Stimulated activated CD4-positive, alpha-beta T cell treated with anti-CD3 and anti-CD28 coated beads, Interleukin-2, amount 100 ng/mL, for 24 hours (primary cell): ENCODE measurements around the gene EID3.
"Not testable (repeated sequence)": the region's sequence is repeated elsewhere in the genome, so short reads cannot be mapped to it uniquely, and the experiment has no call there.

Source experiments
- DNase-seq, 2 donors: peaks; one replicate each; pipeline ENCODE4 v3.0.0-alpha.2; 2020

EID3 gene

DNA sequence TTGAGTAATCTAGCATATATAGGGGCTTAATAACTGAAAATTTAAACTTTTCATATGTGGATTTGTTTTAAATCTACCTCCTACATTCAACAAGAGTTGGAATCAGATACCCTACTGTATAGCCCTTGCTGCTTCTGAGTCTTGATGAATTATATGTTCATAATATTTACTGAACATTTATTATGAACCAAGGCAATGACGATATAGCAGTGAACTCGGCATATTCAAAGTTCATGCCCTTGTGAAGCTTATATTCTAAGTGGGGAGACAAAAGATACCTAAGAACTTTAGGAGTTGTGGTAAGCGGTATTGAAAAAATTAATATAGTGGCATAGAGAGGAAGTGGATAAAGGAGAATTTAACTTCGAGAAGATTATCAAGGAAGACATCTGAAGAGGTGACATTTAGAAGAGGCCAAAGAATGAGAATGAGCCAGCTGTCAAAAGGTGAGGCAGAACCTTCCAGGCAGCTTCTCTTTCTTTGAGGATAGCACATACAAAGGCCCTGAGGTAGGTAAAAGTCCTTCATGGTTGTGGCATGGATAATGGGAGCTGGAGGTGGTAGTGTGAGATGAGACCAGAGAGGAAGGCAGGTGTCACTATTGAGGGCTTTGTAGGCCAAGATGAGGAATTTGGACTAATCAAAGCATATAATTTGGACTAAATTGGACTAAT, 10.2 kb downstream of the EID3 start:
- no peak for DNase-seq

DNA sequence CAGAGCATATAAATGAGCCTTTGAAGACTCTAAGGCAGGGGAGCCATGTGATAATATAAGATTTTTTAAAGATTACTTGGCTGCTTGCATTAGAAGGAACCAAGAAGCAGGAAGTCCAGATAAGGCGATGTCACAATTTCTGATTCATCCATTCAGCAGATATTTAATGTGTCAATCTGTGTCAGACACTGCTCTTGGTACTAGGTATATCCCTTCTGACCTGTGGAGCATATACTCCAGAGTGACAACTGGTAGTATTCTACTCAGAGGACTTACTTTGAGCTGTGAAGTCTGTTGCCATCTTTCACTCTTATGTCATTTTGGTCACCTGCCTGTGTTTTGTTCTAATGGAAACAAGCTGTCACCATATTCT, 10.7 kb downstream of the EID3 start:
- no peak for DNase-seq

DNA sequence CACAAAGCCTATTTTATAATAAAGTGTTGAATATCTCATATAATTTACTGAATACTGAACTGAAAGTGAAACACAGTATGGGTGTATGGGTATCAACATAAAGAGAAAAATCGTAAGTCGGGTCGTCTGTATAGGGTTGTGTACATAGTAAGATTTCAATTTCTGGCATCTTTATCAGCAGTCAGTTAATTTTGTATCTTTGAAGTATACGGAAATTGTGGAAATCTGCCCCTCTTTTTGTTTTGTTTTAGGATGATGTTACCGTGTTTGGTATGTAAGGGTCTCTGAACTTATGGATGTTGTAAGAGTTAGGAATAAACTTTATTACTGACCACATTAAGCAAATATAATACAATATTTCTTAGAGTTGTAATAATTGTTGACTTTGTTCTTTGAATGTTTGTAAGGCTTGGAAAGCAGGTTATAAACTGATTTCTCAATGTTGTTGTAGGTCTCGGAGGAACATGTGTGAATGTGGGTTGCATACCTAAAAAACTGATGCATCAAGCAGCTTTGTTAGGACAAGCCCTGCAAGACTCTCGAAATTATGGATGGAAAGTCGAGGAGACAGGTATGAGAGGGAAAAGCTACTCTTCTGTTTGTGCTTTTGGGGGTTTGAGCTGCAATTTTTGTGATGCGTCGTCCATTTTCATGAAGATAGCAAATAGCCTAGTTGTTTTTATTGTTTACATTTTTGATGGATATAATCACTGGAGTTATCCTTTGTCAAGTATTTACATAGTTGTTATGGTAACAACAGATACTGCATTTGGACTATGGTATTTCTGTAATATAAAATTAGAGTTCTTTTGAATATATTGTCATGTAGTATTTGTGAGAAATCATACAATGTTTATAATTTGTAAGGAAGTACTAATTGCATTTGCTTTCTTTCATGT, 12.0 kb downstream of the EID3 start:
- no peak for DNase-seq

DNA sequence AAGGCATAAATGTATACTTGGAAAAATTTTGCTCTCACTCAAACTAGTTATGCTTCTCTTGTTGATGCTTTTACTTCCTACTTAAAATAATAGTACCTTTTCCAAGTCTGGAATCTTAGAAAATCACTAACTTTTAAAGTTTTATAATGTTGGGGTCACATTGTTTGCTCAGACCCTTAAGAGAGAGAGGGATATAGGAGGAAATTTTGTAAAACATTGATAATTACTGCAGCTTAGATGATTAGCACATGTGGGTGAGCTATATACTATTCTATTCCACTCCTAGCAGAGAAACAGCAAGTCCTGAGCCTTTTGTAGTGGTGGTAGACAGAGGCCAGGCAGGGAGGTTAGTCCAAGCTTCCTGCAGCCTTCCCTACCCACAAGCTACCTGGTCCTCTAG, 13.4 kb downstream of the EID3 start:
- DNase-seq, result no peak

DNA sequence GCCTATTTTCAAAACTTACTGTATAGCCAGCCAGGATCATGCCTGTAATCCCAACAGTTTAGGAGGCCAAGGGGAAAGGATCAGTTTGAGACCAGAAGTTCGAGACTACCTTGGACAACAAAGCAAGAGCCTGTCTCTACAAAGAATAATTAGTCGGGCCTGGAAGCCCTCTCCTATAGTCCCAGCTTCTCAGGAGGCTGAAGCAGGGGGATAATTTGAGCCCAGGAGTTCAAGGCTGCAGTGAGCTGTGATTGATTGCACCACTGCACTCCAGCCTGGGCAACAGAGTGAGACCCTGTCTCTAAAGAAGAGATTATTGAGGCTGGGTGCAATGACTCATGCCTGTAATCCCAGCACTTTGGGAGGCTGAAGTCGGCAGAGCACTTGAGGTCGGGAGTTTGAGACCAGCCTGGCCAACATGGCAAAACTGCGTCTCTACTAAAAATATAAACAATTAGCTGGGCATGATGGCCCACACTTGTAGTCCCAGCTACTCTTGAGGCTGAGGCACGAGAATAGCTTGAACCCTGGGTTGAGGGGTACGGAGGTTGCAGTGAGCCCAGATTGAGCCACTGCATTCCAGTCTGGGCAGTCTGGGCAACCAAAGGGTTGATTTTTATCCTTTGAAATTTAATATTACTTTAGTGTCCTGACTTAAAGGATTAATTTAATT, 14.1 kb downstream of the EID3 start:
- no peak for DNase-seq

DNA sequence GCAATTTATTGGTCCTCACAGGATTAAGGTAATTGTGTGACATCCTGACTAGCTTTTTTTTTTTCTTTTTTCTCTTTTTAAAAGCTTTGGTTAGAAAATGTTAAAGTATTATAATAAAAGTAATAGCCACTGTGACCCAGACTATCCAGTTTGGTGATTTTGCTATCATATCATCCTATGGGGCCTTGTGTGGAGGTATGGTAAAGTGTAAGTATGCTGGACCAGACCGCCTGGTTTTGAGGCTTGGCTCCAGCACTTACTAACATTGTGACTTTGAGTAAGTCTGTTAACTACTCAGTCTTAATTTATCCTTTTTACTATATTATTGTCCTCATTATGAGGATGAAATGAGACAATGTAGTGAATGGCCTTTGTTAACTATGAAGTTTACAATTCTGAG, 15.5 kb downstream of the EID3 start:
- DNase-seq, result no peak

DNA sequence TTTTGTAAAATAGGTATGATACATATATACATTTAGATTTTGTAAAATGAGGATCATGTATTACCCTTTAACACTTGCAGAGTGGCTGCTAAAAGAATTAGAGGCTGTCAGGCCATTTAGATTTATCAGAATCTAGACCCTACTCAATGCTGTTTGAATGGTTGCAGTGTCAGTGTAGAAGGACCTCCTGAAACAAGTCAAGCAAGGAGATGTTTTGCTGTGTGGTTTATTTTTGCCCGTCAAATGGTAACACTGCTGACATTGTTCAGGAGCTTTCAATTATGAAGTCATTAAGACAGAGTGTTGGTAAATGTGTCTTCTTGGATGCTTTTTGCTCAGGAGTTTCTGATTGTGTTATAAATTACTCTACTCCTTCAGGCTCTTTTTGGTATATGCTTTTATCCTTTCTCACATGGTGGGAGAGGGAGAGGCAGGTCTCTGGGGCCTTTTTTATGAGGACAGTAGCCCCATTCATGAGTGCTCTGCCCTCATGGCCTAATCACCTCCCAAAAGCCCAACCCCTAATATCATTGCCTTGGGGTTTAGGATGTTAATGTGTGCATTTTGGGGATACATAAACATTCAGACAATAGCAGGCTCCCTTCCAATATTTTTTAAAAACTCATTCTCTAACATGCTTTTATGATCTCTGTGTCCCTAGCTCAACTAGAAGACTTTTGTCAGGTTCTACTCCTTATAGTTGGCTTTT, 16.5 kb downstream of the EID3 start:
- DNase-seq, result no peak

DNA sequence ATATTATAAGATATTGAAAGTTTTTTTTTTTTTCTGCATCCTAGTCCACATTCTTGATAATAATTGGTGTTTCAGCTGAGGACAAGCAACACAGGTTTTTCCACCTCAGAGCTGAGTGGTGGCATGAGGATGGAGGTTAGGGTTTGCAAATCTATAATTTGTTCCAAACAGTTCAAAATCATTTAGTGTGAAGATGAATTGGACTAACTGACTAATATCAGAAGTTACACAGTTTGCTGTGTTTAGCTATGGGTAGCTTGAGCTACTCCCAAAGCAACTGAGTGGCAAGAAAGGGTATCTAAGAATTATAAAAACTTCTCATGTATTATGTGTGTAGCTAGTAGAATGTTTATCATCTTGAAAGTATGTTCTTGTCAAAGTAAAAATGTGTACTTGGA, 17.1 kb downstream of the EID3 start:
- DNase-seq, result no peak

DNA sequence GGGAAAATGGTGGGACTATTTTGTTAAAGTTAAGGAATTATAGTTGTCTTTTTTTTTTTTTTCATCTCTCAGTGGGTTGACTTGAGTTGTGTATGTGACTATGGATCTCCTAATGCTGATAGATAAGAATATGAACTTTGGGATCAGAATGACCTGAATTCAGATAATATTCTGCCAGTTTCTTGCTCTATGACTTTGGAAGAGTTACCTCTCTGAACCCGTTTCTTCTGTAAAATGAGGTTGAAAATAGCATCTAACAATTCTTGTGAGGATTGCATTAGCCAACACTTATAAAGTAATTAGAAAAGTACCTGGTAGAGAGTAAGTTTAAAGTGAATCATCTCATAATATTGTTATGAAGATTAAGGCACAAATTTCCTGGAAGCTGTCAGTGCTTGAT, 18.4 kb downstream of the EID3 start:
- DNase-seq, result no peak

DNA sequence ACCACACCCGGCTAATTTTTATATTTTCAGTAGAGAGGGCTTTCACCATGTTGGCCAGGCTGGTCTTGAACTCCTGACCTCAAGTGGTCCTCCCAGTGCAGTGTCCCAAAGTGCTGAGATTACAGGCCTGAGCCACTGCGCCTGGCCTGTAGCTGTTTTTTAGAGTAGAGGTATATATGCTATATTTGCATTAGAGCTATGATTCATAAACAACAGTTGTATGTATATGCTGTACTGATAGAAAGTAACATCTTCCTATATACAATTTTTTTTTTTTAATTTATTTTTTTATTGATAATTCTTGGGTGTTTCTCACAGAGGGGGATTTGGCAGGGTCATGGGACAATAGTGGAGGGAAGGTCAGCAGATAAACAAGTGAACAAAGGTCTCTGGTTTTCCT, 19.0 kb downstream of the EID3 start:
- DNase-seq, result not testable (repeated sequence)

DNA sequence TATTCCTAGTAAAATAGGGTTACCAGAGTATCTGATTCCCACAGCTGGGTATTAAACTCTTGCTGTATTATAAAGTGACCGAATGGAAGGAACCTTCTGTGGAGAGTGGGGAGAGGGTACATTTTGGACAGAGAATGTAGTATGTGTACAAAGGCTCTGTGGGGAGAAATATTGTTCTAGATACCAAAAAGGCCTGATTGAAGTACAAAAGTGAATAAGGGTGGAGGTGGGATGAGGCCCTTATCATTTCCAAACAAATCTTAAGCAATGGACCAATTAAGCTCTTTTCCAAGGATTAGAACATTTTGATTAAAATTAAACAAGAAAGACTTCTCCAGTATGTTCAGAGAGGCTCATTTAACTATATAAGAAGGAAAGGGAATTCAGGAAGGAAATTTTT, 20.4 kb downstream of the EID3 start:
- no peak for DNase-seq

DNA sequence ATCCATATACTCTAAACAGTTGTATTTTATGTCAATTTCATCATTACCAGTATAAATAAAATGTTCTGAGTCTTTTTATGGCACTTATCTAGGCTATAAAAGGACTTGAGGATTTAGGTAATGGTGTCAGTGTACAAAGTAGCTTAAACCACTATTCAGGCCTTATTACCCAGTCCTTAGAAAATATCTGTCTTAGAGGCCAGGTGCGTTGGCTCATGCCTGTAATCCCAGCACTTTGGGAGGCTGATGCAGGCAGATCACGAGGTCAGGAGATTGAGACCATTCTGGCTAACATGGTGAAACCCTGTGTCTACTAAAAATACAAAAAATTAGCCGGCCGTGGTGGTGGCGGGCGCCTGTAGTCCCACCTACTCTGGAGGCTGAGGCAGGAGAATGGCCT, 24.7 kb downstream of the EID3 start:
- DNase-seq, result not testable (repeated sequence)

DNA sequence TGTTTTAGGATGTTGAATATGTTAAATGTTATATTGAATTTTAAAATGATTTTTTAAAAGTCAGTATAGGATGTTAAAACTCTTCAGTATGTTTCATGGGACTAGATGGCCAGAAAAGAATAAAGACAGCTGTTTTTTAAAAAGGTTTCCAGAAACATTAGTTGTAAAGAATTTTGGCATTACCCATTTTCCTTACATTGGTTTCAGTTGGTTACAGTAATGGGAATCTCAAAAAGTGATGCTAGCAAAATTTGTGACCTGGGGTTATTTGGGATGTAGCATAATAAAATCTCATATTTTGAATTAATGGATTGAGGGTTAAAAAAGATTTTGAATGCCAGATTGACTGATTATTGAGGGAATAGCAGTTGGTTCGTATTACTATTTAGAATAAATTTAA, 25.3 kb downstream of the EID3 start:
- no peak for DNase-seq

DNA sequence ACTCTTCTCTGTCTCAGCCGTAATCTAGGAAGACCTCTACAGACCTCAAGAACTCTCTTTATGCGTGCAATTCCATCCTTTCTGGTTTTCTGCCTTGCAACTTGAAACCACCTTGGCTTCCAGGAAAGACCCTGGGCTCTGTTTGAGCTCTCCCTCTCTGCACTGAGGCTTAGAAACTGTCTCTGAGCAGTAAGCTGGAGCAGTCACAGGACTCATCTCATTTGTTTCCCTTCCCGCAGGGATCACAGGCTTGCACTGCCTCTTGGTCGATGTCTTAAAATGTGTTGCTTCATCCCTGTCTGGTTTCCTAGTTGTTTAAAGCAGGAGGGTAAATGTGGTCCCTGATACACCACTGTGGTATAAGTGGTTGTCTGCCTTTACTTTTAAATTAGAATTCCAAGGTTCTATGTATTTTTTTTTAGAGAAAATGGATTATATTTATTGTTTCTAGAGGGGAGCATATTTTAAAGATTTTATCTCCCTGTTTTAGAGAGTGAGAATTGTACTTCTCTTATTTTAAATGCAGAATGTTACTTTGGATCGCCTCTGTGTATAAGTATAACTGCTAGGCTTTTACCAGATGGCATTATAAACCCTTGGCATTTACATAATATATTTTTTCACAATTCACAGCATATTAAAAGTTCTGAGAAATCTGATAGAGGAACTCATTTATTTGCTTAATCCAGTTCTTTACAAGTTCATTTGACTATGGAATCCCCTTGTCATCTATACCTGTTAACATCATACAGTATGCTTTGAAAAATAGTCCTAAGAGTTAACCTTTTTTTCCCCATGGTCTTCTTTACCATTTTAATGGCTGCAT, 26.4 kb downstream of the EID3 start:
- no peak for DNase-seq

DNA sequence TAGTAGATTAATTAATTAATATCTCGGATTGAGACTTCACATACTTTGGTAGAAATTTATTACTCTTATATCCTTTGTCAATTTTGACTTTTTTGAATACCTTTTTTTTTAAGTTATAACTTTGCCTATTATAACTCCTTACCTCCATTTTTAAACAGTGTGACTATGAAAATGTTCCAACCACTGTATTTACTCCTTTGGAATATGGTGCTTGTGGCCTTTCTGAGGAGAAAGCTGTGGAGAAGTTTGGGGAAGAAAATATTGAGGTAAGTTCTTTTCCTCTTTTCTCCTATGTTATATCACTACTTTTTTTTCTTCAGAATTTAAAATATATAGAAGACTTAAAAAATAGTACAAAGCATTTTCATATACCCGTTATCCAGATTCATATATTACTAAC, 27.8 kb downstream of the EID3 start:
- no peak for DNase-seq

DNA sequence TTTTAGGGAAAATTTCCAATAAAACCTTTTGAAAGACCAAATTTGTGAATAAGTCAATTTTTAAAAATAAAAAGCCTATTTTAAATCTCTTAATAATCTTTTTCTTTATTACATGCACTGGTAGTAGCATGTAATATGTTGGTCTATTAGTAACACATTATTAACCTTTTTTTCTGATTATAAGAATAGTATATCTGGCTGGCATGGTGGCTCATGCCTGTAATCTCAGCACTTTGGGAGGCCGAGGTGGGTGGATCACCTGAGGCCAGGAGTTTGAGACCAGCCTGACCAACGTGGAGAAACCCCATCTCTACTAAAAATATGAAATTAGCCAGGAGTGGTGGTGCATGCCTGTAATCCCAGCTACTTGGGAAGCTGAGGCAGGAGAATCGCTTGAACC, 28.7 kb downstream of the EID3 start:
- not testable (repeated sequence) for DNase-seq

DNA sequence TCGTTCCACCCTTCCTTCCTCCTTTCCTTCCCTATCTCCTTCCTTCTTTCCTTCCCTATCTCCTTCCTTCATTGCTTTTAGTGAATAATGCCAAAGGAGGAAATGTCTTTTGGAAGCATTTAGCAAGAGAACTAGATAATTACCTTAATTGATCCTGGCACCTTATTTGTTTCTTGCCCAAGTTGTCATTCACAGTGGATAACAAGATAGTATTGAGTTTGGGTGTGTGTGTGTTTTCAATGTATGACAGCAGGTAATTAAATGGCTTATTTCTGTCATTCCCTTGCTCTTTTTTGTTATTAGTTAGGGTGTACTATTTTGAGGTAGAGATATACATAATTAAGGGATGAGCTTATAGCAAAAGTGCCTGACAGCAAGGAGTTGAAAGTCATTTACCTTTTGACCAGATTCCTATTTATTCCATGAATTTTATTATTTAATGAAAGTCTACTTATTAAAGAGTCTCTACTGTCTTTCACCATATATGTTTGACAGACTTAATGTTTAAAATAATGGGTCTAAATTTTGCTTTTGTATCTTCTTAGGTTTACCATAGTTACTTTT, 30.2 kb downstream of the EID3 start:
- no peak for DNase-seq

DNA sequence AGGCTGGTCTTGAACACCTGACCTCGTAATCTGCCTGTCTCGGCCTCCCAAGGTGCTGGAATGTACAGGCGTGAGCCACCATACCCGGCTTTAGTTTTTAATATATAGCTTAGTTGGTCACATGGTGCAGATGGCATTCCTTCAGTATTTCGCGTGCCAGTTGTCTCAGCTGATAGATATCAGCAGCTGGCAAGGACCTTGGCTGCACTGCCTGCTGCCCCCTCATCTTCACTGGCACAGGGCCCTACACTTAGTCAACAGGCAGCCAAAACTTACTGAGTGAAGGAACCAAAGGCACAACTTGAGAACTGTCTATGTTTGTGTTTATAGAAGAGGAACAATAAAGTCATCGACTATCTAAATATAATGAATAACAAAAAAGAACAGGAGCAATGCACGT, 31.0 kb downstream of the EID3 start:
- no peak for DNase-seq

DNA sequence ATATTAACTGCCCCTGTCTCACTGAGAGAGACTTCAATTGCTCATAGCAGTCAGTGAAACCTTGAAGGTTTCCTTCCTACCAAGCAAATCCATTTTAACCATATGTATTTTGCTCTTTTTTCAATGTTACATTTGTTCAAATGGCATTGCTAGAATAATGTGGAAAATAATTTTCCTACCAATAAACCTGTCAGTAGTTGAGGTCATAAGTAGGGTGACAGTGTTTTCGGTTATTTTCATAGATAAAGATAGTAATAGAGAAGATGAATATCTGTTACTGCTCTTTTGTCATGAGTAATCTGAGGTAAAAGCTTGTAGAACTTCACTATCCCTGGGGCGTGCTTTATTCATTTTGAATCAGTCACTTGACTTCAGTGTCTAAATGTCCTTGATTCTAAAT, 32.6 kb downstream of the EID3 start:
- DNase-seq, result no peak

DNA sequence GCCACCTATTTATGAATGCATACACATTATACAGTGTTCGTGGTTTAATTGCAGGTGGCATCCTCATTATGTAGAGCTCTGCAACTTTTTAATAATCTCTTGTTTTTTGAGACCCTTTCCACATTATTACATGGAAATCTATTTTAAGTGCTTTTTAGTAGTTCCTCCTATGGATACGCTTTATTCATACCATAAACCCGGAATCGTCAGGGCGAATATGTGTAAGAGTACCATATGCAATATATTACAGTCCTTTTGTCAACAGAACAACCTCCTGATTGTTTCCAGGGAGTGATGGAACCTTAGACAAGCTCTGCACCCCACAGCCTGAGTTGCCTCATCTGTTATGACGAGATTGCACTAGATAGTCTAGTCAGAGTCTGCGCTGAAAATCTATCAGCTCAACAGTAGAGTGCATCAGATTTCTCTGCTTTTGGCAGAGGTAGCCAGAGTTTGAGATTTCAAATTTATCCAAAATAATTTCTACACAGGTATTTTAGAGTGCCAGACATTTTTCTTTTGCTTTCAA, 33.6 kb downstream of the EID3 start:
- no peak for DNase-seq

DNA sequence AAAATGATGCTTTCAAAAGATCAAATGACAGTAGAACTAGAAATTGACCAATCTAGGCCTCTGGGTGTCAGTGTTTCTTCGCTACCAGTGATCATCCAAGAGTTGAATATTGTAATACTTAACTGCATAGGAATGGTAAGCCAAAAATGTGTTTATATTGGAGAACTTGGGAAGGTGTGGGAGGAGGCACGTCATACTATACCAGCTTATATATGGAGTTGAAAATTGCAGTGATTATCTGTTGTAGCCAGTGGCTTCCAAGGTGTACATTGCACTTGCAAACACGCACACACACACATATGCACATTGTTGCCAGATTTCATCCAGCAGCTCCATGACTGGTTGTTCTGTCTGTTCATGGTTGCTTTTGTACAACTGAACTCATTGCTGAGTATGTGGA, 36.1 kb downstream of the EID3 start:
- no peak for DNase-seq

DNA sequence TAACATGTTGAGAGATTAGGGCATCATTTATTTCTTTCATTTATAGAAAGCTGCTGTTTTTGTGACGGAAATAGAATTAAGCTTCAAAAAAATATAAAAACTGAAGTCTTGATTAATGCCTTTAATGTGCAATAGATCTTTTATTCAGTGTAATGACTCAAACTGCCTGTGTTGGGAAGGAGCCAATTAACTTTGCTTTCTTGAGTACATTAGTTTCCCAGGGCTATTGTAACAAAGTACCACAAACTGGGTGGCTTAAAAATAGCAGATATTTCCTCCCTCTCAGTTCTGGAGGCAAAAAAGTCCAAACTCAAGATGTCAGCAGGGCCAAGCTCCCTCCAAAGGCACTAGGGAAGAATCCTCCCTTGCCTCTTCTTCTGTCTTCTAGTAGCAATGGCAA, 36.6 kb downstream of the EID3 start:
- no peak for DNase-seq
